NCI-H2081 treated with DMSO at 0.1 percent for 48 hours (cell line): ENCODE data around the gene TM4SF1.

Source experiments
- DNase-seq: peaks from one replicate; lab custom pipeline; 2025; lab: John Stamatoyannopoulos, UW

Gene TM4SF1

GRCh38 chr3:149377408-149378364 lies at the start of gene TM4SF1:
TSS of gene TM4SF1 (minus strand) at chr3:149377649. CDS start at chr3:149377547, 102 bp downstream.
- DNase-seq = peak; percentile 84

- no peak for DNase-seq
Measured at GRCh38 chr3:149426325-149426724, 48.9 kb upstream of the TM4SF1 start.

DNA sequence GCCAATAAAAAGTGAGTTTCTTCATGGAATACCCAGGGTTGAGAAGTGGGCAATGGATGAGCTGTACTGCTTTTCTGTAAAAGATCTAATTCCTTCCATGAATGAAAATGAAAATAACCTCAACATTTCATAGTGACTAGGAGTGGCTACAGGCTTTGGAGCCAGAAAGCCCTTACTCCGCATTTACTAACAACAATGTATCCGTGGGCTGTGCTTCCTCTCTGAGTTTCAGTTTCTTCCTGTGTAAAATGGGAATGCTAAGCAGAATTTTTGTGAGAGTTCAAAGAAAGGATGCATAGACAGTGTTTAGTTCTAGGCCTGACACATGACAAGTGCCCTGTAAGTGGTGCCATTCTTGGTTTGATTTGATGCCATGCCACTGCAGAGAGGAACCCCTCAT lies 47.5 kb upstream of the TM4SF1 start:
- DNase-seq = no peak

DNA sequence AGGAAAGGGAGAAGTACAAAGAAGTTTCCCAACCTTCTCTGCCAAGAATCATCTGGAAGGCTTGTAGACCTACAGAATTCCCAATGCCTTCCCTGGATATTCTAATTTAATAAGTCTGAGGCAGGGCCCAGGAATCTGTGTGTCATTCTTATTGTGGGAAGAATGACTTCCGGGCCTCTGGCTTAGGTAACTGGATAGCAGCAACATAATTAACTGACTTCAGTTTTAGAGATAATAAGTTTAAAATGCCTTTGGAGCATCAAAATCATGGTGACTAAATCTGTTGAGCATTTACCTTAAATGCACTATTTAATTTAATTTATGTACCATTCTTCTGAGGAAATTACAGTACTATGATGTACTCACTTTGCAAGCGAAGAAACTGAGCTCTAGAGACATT lies 44.3 kb upstream of the TM4SF1 start:
- DNase-seq = no peak

GRCh38 chr3:149419816-149420215 lies 42.4 kb upstream of the TM4SF1 start:
- DNase-seq = no peak

DNA sequence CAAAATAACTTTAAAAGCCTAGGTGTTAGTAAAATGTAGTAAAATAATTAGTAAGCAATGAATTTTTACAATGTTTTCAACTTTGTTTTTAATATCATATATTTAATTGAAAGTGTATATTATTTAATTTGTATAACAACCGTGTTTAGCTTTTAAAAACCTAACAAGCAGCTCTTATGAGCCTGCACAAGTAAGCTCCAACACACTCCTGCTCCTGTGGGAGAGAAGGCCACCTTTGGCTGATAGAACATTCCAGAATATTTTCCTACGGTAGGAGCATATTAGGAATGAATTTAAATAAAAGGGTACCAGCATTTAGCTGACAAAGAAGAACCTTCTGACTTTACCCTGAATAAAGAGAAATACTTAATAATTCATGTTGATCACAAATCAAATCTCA lies 40.3 kb upstream of the TM4SF1 start:
- DNase-seq = no peak

DNA sequence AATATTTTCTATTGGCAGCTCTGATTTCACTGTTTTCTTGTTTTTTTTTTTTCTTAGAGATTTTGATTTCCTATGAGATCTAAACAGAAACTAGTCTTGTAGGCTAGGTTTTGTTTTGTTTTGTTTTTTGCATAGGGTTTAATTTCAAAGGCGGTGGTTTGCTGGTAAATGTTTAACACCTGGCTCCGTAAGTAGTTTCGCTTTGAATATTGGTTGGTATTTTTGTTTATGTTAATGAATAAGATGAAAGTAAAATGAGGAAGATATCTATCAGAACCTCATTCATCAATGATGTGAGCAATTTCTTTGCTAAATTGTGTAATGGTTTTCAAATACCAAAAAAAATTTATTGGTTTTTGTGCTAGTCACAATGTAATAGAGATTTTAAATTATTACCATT lies 39.7 kb upstream of the TM4SF1 start:
- no peak for DNase-seq

DNA sequence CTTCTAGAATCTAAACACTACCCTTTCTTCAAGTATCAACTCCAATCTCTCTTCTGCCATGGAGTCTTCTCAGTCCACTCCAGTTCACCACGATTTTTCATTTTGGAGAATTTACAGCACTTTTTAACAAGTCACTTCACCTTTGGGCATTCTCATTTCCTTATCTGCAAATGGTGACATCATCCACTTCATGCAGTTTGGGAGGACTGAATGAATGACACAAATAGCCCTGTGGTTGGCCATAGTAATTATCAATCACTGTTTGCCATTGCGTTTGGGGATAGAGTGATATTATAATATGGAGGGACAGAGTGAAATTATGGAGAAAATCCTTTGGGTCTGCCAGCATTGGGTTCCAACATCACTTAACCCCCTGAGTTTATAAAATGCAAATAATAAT lies 38.0 kb upstream of the TM4SF1 start:
- no peak for DNase-seq

DNA sequence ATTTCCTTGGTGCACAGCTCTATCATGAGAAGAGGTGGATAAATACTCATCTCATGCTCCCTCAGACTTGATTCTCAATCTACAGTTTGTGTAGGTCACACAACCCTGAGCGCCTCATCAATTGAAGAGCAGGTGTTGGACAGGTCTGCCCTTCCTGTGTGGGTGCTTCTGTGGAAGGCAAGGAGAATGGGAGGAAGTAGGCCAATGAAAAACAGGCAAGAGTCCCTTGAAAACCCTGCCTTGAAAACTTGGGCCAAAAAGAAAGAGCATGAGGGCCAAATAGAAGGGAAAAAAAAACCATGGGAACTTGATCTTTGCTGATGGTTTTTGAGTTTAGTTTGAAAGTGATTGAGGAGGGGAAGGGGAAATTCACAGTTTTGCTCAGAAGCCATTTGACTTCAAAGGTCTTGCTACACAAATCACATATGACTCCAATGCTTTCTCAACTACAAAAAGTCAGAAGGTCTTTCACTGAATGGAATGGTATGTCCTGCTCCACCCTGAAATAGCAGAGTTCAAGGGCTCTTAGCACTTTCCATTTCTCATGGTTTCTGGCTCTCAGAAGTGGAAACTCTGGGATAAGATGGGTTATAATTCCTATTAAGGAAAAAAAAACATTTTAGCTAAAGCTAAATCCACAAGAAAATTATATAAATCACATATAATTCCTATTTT lies 37.2 kb upstream of the TM4SF1 start:
- DNase-seq = no peak

- DNase-seq = no peak
Measured at GRCh38 chr3:149411583-149411982, 34.1 kb upstream of the TM4SF1 start.

DNA sequence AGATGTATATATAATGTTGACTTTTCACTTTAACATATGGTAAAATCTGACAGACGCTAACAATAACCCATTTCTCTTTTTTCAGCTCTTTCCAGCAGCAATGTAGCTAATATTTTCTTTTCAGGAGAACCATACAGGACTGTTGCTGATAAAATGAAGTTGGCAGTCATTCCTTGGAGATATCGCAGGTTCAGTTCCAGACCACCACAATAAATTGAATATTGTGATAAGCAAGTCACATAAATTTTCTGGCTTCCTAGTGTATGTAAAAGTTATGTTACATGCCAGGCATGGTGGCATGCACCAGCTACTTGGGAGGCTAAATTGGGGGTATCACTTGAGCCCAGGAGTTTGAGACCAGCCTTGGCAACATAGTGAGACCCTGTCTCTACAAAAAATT lies 31.9 kb upstream of the TM4SF1 start:
- DNase-seq = no peak

DNA sequence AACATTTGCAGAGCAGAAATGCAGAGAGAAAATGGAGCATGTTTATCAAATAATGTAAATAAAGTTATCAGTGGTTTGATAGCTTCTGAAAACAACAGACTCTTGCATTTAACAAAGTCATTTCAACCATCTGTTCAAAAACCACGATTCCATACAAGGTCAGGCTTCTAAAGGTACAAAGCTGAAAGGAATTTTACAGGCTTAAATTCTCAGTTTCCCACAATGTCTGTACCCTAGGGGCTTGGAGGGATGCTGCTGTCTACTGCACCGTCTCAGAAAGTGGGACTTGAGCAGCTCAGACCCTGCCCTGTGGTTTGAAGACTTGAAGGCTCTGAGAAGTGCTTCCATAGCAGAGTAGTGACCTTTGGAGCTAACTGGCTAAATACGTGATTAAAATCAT lies 30.4 kb upstream of the TM4SF1 start:
- no peak for DNase-seq

DNA sequence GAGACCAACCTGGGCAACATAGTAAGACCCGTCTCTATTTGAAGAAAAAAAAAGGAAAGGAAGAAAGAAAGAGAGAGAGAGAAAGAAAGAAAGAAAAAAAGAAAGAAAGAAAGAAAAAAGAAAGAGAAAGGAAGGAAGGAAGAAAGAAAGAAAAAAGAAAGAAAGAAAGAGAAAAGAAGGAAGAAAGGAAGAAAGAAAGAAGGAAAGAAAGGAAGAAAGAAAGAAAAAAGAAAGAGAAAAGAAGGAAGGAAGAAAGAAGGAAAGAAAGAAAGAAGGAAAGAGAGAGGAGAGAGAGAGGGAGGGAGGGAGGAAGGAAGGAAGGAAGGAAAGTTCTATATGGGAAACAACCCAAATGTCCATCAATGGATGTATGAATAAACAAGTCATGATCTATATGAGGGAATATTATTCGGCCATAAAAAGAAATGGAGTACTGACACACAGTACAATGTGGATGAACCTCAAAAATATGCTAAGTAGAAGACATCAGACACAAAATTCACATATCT lies 28.8 kb upstream of the TM4SF1 start:
- DNase-seq = no peak

DNA sequence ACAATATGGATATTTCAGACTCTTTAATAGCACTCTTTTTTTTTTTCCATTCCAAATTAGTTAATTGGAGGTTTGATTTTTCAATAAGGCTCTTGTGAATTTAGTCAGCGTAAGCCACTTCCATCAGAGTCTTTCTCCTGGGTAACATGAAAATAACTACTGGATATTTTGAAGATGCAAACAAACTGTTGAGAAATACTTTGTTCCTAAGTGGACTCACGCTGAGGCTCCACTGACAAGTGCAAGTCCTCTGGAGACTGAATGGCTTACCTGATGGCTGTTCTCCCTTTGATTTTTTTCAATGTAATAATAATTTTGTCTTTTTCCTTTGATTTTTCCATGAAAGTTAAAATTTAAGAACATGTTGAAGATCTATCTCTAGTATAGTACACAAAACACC lies 26.0 kb upstream of the TM4SF1 start:
- DNase-seq = no peak

- DNase-seq = no peak
Measured at GRCh38 chr3:149402481-149402880, 25.0 kb upstream of the TM4SF1 start.

DNA sequence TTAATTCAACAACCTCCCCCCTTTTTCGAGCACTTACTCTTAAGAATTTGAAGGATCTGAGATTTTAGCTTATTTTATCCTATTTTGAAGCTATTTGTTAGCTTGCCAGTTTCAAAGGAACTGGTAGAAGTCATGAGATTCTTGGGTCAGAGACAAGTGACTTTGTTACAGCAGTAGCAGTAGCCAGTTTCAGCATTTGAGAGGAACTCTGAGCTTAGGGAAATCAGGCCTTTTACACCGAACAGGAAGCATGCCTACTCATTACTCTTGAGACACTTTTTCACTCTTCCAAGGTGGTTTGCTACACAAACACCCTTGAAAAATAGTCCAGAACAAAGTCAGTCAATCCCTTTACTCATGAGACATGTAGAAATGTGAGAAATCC lies 24.5 kb upstream of the TM4SF1 start:
- no peak for DNase-seq

DNA sequence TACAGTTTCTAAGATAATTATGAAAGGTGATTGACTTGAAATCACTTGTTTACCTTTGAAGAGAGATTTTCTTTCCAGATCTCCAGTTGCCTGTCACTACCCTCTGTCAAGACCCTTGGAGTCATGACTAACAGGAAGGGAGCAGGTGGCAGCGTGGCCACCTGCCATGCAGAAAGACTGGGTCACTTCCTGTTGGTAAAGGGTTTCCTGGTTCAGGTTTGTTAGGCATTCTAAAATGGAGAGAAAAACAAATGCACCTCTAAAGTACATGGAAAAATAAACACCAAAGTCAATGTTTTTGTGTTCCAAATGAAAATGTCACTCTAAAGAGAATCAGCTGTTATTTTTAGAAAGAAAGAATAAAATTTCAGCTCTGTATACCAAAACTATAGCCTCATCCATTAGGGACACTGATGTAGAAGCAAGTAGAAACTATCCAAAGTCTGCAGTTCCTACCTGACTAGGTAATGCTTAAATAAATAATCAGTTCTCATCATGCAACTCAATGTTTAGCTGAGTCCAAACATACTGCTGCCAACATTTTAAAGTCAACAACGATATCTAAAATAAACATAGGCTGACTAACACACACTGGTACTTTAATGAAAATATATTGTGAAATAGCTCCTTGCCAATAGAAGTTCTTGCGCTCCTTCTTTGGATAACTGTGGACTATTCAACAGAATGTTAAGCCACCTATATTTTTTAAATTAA lies 23.9 kb upstream of the TM4SF1 start:
- no peak for DNase-seq

DNA sequence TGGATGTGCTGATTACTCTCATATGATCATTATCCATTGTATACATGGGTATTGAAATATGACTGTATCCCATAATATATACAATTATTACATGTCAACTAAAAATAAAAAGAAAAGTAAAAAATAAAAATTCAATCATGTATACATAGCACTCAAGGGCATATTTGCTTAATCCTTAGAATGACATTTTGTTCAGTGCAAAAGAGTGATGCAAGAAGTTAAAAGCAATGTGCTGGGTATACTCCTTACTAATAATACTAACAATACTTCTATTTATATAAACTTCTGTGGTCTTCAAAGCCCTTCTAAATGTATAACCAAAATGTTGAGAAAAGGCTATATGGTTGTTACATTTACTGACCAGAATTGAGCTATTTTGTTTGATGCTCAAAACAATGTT lies 23.2 kb upstream of the TM4SF1 start:
- DNase-seq = no peak

- no peak for DNase-seq
Measured at GRCh38 chr3:149398296-149398695, 20.8 kb upstream of the TM4SF1 start.

- no peak for DNase-seq
Measured at GRCh38 chr3:149397528-149397927, 20.1 kb upstream of the TM4SF1 start.

- DNase-seq = no peak
Measured at GRCh38 chr3:149396476-149396875, 19.0 kb upstream of the TM4SF1 start.
